ENCODE results near the gene TMPRSS6. TPM values are rescaled to one million over a fixed set of nuclear protein-coding genes. Genes with fewer than 3 reads are reported as not detected.
A peak's percentile ranks its signal among the peaks of the same experiment; 100 is the strongest.

Gene TMPRSS6
- total and polyA plus RNA-seq, 2 of the 8 experiments (the other 6 are each of a cell fraction or from before 2014, with no cell fraction given), result 0.02 TPM; not detected in 1

DNA sequence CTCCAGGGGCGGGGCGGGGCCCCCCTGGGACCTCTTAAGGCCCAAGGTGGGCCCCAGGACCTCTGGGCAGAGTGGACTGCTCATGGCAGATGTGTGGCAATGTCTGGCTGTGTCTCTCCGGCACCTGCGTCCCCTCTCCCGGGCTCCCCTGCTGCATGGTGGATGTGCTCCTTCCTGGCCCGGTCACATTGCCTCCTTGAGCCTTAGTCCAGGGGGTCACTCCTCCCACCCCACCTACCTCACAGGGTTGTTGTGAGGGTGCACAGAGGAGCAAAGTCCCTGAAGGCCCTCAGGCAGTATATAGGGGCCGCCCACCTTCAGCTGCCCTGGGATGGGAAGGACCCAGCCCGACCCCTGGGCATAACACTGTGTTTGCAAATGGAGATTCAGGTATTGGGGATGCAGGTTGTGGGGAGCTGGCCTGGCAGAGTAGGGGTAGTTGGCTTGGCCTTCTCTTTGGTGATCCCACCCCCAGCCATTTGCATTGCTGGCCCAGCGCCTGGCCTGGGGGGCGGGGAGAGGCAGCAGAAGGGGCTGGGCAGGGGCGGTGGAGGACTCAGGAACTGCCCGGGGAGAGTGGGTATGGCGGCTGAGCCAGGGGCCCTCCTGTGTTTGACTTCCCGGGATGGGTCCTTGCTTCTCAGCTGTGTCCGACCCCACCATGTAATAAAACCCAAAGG, 46.7 kb downstream of the TMPRSS6 start:
- Histone ChIP-seq H2BK120ac (replicated peaks; ENCODE audit: low read depth, low read length) (no peak overlapping the region), H4K8ac (ENCODE audit: extremely low read depth, insufficient read depth, low read length) (peak overlapping the region; percentile 28; the same call in 1 of the 2 replicates), H3K9ac (replicated peaks in 1 of 4; ENCODE audit: extremely low read depth in 1 of 4, low read depth in 3 of 4, low read length in 3 of 4) (no peak overlapping the region), H4K5ac (ENCODE audit: insufficient read length, low read depth, low read length) (no peak overlapping the region), H2BK5ac (ENCODE audit: low read depth, low read length) (no peak overlapping the region), H2BK12ac (ENCODE audit: low read depth, low read length) (no peak overlapping the region), H3K23ac (ENCODE audit: insufficient read length) (no peak overlapping the region), H3K79me1 (ENCODE audit: low read depth, low read length) (no peaks in the 10 kb centered on the region), H3K4ac (replicated peaks; ENCODE audit: insufficient read length, low read depth, low read length) (no peak overlapping the region), H3K79me2 (ENCODE audit: control insufficient read depth in 1 of 2, insufficient read depth in 2 of 2, low read length in 2 of 2) (no peaks in the 10 kb centered on the region), H3K9me3 (ENCODE audit: insufficient read depth in 2 of 2, low read depth in 1 of 2, low read length in 1 of 2) (no peaks in the 10 kb centered on the region), H2AFZ (ENCODE audit: low read length) (no peak overlapping the region), H3K4me3 (ENCODE audit: extremely low read depth in 1 of 4, insufficient read depth in 2 of 4, low read depth in 3 of 4, low read length in 4 of 4) (no peak overlapping the region), H3K4me2 (ENCODE audit: insufficient read depth in 1 of 2, low read depth in 2 of 2, low read length in 2 of 2) (peak overlapping the region in 1 of 2 experiments; percentile 29; a peak in 1 of 4 replicates), H3K18ac (ENCODE audit: extremely low read depth, low read length) (no peak overlapping the region), H3K36me3 (ENCODE audit: control insufficient read depth in 2 of 4, insufficient read depth in 4 of 4, low read length in 3 of 4) (peaks cover 0 to 3% (median under 1%) of the 10 kb centered on the region in 4 experiments; a peak in 3 of 8 replicates), H3K56ac (replicated peaks; ENCODE audit: insufficient read length, low read depth, low read length) (no peak overlapping the region), H2BK15ac (ENCODE audit: low read length) (no peak overlapping the region), H4K91ac (replicated peaks; ENCODE audit: insufficient read length, low read length) (no peak overlapping the region), H3K27ac (ENCODE audit: low read depth, low read length) (no peak overlapping the region), H4K20me1 (replicated peaks in 1 of 2; ENCODE audit: control insufficient read depth in 1 of 2, insufficient read depth in 2 of 2, low read length in 2 of 2) (peaks cover 0 to 8% of the 10 kb centered on the region in 2 experiments), H3K14ac (ENCODE audit: insufficient read length) (no peak overlapping the region), H2BK20ac (ENCODE audit: low read length) (no peak overlapping the region), H2AK5ac (ENCODE audit: low read depth, low read length) (no peak overlapping the region), H3K23me2 (ENCODE audit: low read depth, low read length) (no peaks in the 10 kb centered on the region; the same call in 1 of the 2 replicates), H3K4me1 (replicated peaks in 1 of 4; ENCODE audit: control insufficient read depth in 3 of 4, insufficient read depth in 4 of 4, low read length in 3 of 4) (peaks cover 0 to 20% (median 12%) of the 10 kb centered on the region in 4 experiments; a peak in 6 of 7 replicates), H3K27me3 (replicated peaks in 1 of 4; ENCODE audit: control insufficient read depth in 3 of 4, extremely low read depth in 1 of 4, insufficient read depth in 3 of 4, low read length in 3 of 4) (peaks cover 0 to 23% (median 17%) of the 10 kb centered on the region in 4 experiments; a peak in 6 of 7 replicates)
- ChIA-PET POLR2A (ENCODE audit: partially characterized antibody) (interaction anchor here (1.4 kb wide), 1 partner anchor 11 kb away, joined by 4 read pairs; the partner anchor contains the start of gene KCTD17), CTCF (ENCODE audit: partially characterized antibody) (interaction anchor here (0.6 to 2.1 kb wide), 4 partner anchors 9 to 367 kb away, joined by 3 to 6 read pairs (median 4); no protein-coding TSS in a partner anchor)
- no peak for DNase-seq (ENCODE audit: low read depth in 1 of 2, low spot score in 2 of 2)
- no peak for FAIRE-seq
- 68% methylated on average over 9 of the region's 15 CpGs; no CpG with 5 or more reads in 1 of the 2 experiments for WGBS, 2 experiments (ENCODE audit: extremely low coverage in 1 of 2, insufficient coverage in 1 of 2, insufficient read length in 1 of 2, insufficient replicate concordance in 2 of 2, low coverage in 1 of 2, low lambda C conversion rate in 2 of 2, missing lambda C conversion rate in 1 of 2)
- no peak for TF ChIP-seq MAFK (IDR thresholded peaks at IDR 0.05; ENCODE audit: low read depth, low read length)
- no peak for TF ChIP-seq YY1 (IDR thresholded peaks at IDR 0.05; ENCODE audit: low read depth, low read length)
- TF ChIP-seq SP2 (IDR thresholded peaks at IDR 0.05; ENCODE audit: low read length), result no peak
- no peak for TF ChIP-seq KDM5A (IDR thresholded peaks at IDR 0.05; ENCODE audit: low read length)
